ENCODE results near the gene B3GNT7.
"Not testable (repeated sequence)": the region's sequence is repeated elsewhere in the genome, so short reads cannot be mapped to it uniquely, and the experiment has no call there.

The B3GNT7 gene

GRCh38 chr2:231386446-231386845, 9.1 kb upstream of the B3GNT7 start:
- no peak for DNase-seq

- no peak for DNase-seq
Observed at GRCh38 chr2:231387904-231388724, 7.4 kb upstream of the B3GNT7 start.

- DNase-seq, result no peak
Observed at GRCh38 chr2:231388725-231389346, 6.7 kb upstream of the B3GNT7 start.

- DNase-seq, result no peak
Observed at GRCh38 chr2:231390667-231391066, 4.8 kb upstream of the B3GNT7 start.

DNA sequence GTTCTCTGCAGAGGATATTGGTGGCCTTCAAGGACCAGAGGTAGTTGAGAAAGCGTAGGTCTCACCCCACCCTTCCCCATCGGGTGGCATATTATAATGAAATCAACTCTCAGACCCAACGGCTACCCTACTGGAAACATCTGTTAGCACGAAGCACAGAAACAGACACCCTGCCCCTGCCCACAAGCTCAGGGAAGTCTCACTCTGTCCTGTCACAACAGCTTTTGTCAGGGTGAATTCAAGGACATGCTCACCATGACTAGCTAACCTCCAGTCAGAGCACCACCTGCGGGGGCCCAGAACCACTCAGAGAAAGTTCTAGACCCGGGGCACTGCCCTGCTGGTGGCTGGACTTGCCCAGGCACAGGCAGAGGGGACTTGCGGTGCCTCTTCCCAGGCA, 3.5 kb upstream of the B3GNT7 start:
- DNase-seq, result no peak

- no peak for DNase-seq
Observed at GRCh38 chr2:231392431-231393148, 2.9 kb upstream of the B3GNT7 start.

GRCh38 chr2:231393149-231394131, 2.1 kb upstream of the B3GNT7 start:
- DNase-seq, result no peak

DNA sequence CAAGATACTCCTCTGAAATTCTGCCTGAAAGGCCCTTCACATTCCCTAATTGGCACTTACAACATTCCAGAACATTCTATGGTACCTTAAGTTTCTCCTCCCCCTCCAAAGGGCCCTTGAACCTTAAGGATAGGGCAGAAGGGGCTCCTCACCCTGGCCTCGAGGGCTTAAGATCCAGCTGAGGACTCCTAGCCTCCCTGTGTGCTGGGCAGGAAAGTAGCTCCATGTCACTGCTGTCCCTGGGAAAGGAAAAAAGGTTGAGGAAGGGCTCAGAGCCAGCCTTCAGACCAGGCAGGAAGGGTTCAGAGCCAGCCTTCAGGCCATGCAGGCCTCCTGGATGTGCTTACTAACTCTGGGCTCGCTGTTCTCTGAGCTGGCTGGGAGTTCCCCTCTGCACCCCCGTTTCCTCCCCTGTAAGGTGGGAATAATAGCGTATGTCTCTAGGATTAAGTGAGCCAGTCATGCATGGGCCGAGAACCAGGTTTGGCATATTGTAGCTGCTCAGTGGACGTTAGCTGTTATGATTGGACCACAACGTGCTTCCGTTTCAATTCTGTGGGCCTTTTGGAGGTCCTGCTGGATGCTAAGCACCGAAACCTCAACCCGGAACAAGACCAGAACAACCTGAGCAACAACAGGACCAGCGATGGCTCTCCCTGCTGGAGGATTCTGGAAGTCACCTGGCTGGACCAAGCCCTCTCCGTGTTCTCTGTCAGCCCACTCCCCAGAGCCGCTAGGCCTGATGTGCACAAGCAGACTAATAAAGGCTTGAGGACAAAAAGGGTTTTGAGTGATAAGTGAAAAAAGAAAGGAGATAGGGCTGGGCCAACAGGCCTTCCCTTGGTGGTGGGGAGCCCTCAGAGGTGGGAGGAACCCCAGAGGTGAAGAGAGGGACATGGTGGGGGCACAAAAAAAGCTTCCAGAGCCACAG, 1.0 kb upstream of the B3GNT7 start:
- no peak for DNase-seq

- DNase-seq, result no peak
Observed at GRCh38 chr2:231396058-231396821, 730 bp downstream of the B3GNT7 start.

DNA sequence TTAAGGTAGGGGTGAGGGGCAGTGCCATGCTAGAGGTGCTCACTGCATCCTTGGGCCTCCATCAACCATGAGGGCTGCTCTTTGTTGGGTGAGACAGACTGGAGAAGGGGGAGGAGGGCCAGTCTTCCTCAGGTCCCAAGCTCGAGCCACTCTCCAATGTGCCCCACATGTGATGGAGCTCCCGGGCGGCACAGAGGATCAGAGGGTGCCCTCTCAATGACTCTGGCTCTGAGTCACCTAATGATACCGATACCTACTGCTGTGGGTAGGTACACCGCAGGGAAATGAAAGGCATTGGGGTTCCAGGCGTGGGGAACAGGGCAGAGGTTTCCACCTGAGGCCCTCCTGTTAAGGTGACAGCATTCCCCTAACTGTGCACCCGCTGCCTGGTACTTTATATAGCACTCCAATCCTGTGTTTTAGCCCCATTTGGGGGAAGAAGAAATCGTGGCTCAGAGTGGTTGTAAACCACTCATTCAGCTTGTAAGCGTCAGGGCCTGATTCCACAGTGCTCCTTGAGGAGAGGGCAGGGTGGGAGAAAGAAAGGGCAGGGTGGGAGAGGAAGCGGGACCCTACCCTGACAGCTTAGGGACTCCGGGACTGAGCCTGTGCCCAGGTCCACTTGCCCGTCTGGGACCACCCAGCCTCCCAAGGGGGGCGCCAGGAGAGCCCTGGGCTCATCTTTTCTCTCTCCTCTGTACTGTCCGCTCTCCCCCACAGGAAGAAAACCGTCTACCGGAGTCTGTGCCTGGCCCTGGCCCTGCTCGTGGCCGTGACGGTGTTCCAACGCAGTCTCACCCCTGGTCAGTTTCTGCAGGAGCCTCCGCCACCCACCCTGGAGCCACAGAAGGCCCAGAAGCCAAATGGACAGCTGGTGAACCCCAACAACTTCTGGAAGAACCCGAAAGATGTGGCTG, 1.8 kb downstream of the B3GNT7 start:
- DNase-seq, result no peak

- DNase-seq, result no peak
Observed at GRCh38 chr2:231397928-231398294, 2.4 kb downstream of the B3GNT7 start.

GRCh38 chr2:231398585-231398984, 3.1 kb downstream of the B3GNT7 start:
- no peak for DNase-seq

DNA sequence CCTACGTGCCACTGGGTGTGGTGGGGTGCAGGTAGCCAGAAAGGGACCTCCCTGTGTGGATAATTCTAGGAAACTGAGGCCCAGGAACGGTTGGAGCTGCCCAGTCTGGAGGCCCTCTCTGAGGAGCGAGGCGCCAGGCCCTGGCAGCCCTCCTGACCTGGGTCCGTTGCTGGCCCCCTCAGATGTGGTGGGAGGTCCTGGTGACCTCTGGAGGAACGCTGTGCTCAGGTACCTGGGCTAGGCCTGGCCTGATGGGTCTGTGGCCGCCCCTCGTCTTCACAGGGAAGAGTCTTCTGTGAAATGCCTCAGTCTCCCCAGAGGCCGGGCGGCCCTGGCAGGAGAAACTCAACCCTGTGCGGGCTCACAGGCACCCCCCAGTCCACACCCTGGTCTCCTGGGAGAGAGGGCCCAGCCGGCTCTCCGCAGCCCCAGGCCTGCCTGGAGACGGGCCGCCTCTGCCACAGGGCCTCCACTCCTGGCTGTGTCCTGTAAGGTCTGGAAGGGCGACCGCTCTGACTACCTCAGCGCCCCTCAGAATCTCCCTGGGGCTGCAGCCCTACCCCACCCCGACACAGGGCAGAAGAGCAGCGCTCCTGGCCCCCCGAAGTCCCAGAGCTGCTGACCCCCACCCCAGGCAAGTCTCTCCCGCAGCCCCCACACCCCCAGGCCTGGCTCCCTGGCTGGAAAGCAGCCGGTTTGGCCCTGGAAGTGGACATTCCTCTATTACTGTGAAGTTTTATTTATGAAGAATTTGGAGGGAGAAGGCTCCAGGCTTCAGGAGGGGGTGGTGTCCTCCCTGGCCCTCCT, 3.7 kb downstream of the B3GNT7 start:
- DNase-seq, result no peak

DNA sequence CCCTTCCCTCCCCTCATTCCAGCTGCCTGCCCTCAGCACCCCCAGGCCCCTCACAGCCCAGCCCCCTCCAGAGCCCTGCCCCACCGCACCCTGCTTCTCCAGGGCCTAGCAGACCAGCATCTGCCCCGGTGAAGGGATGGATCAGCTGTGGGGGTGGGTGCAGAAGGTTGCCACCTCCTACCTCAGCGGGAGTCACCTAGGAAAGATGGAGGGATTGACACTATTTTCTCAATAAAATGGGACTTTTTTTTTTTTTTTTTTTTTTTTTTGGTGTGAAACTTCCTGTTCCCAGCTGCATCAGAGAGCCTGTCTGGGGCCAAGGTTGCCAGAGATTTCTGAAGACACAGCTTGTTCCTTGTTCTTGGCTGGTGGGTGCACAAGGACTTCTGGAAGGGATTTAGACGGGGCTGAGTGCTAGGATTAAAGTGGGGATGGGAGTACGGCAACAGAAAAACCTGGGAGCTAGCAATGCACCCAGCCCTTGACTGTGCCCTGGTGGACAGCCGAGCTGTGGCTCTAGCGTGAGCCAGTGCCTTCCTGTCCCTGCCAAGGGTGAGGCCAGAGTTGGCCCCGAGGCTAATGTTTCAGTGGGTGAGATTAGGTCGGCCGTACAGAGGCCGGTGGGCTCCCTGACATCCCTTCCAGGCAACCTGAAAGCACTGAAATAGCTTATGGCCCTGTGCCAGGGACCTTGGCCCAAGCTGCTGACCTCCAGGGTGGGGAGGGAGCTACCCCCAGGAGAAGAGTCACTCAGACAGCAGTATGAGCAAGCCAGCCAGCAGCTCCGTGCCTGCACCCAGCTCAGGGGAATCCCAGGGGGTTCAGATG, 4.6 kb downstream of the B3GNT7 start:
- DNase-seq, result no peak

- DNase-seq, result not testable (repeated sequence)
Observed at GRCh38 chr2:231400681-231401080, 5.2 kb downstream of the B3GNT7 start.

- not testable (repeated sequence) for DNase-seq
Observed at GRCh38 chr2:231401101-231401500, 5.6 kb downstream of the B3GNT7 start.

- not testable (repeated sequence) for DNase-seq
Observed at GRCh38 chr2:231403421-231404182, 8.1 kb downstream of the B3GNT7 start.
